GM15510 (cell line): ENCODE data around the gene MRPS15.

Experiments used
- POLR2A ChIP-seq: IDR thresholded peaks from 3 replicates; pipeline ENCODE4 v1.6.1; 2011; ENCODE audit warnings: borderline replicate concordance; ENCODE audit not compliant: insufficient read length; ENCODE audit errors: extremely low read depth

Gene MRPS15

GRCh38 chr1:36417931-36418330 lies 46.3 kb downstream of the MRPS15 start:
- TF ChIP-seq POLR2A = no peak

GRCh38 chr1:36415661-36416326 lies 48.4 kb downstream of the MRPS15 start:
- no peak for TF ChIP-seq POLR2A

GRCh38 chr1:36414384-36414783 lies 49.8 kb downstream of the MRPS15 start:
- TF ChIP-seq POLR2A = no peak

GRCh38 chr1:36411674-36412648 lies 52.2 kb downstream of the MRPS15 start:
- no peak for TF ChIP-seq POLR2A

- TF ChIP-seq POLR2A = no peak
Measured at GRCh38 chr1:36408479-36408878, 55.7 kb downstream of the MRPS15 start.

- TF ChIP-seq POLR2A = no peak
Measured at GRCh38 chr1:36406440-36406839, 57.7 kb downstream of the MRPS15 start.
